GM13977 (cell line): ENCODE results near the gene ARL15.

Source experiments
- DNase-seq: peaks from one replicate; pipeline ENCODE4 v3.0.0; 2012; ENCODE audit warnings: low spot score
- in situ Hi-C: fragments of 300-500 bp; cut with MboI; formaldehyde crosslinking; loops from one replicate; pipeline ENCODE4 v1.12.0; 2022; ENCODE audit warnings: low sequenced_read_pairs, low pct_unique_long_range_greater_than_20kb, mixed read lengths, inconsistent platforms; ENCODE audit not compliant: unreplicated experiment
- TF ChIP-seq, protein P1 (sequence below): IDR thresholded peaks from 2 replicates; pipeline ENCODE4 v1.5.1; 2012; ENCODE audit warnings: mild to moderate bottlenecking, control low read depth; ENCODE audit not compliant: insufficient read depth; ENCODE audit errors: extremely low read depth, missing control alignments

The ARL15 gene

DNA sequence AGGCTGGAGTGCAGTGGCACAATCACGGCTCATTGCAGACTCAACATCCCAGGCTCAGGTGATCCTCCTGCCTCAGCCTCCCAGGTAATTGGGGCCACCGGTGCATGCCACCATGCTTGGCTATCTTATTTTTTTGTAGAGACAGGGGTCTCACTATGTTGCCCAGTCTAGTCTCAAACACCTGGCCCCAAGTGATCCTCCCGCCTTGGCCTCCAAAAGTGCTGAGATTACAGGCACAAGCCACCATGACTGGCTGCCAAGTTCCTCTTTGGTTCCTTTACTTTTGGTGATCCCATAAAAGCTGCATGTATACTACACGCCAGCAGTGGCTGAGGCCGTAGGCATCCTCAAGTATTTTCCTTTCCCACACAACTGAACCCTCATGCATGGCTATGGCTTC lies 11.4 kb downstream of the ARL15 start:
- DNase-seq: no peak
- in situ Hi-C loops: no loop called here
- TF ChIP-seq, protein P1, sequence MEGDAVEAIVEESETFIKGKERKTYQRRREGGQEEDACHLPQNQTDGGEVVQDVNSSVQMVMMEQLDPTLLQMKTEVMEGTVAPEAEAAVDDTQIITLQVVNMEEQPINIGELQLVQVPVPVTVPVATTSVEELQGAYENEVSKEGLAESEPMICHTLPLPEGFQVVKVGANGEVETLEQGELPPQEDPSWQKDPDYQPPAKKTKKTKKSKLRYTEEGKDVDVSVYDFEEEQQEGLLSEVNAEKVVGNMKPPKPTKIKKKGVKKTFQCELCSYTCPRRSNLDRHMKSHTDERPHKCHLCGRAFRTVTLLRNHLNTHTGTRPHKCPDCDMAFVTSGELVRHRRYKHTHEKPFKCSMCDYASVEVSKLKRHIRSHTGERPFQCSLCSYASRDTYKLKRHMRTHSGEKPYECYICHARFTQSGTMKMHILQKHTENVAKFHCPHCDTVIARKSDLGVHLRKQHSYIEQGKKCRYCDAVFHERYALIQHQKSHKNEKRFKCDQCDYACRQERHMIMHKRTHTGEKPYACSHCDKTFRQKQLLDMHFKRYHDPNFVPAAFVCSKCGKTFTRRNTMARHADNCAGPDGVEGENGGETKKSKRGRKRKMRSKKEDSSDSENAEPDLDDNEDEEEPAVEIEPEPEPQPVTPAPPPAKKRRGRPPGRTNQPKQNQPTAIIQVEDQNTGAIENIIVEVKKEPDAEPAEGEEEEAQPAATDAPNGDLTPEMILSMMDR: no peak

DNA sequence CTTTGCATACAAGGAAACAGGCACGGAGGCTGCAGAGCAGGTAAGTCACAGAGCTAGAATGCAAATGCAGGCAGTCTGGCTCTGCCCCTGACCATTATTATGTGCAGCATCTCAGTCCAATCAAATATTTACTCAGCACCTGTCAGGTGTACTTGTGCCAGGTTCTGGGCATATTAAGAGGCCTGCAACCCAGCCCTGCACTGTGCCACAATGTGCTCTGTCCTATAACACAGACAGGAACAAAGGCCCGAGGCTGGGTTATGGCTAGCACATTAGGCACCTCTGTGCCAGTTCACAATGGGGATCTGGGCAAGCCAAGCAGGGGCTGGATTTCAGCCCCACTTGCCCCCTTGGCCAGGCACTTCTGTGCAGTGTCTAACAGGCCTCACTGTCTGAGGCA lies 14.0 kb downstream of the ARL15 start:
- TF ChIP-seq, protein P1: no peak
- in situ Hi-C loops: no loop called here
- DNase-seq: no peak

DNA sequence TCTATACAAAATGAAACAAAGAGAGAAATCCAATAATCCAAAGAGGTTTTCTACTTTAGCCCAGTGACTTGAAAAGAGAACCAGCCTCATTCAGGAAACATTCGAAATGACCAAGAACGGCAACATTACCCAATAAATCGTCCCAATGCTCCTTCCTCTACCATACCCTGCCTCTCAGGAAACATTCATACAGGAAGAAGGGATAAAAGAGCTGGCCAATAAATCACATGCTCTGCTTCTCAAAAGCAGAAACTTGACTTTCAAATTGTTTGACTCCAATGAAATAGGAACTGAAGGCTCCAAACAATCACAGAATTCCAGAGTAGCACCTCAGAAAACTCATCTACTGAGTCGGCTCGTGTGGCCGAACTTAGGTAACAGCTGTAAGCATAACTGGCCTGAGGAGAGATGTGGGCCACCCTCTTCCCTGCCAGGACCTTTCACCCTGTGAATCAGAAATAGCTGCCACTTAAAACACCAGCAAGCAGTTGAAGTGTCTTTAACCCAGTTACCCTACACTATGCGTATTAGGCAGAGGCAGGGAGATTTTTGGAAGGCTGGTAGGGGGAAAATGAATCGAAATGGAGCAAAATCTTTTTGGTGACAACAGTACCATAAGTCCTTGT lies 14.6 kb downstream of the ARL15 start:
- TF ChIP-seq, protein P1: no peak
- DNase-seq: no peak
- in situ Hi-C loops: no loop called here

DNA sequence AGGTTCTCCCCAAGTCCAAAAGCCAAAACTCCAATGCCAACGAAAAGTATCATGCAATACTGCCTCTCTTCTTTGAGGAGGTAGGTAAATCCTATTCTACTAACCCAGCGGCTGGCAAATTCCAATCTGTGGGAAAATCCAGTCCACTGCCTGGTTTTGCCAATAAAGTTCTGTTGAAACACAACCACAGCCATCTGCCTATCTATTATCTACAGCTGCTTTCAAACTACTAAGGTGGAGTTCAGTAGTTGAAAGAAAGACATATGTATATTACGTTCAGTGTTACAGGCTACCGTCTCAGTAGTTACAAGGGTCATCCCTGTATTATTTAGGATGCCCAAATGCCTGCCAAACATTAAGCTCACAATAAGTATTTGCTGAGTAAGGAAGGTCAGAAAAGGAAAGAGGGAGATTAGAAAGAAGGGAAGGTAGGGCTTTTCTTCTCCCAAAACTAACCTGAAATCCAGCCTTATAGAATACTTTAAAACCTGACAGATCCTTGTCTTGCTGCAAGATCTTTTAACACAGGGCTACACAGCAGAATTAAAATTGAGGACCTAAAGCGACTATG lies 16.2 kb downstream of the ARL15 start:
- in situ Hi-C loops: no loop called here
- TF ChIP-seq, protein P1: no peak
- DNase-seq: no peak

DNA sequence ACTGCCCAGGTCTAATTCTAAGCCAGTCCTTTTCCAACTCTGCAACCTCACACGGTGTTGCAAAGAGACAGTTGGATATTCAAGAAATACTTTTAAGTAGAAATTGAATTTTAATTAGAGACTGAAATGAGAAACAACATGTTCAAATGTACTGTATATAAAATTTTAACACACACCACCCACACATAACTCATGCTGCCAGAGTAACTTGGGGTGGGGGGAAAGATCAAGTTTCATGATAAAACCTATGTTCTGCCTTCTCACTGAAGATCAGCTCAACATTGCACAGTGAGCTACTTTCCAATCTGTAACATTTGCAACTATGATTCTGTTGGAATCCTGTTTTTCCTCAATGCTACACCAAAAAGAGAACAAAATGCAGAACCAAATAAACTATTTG lies 17.5 kb downstream of the ARL15 start:
- TF ChIP-seq, protein P1: no peak
- in situ Hi-C loops: no loop called here
- no peak for DNase-seq

DNA sequence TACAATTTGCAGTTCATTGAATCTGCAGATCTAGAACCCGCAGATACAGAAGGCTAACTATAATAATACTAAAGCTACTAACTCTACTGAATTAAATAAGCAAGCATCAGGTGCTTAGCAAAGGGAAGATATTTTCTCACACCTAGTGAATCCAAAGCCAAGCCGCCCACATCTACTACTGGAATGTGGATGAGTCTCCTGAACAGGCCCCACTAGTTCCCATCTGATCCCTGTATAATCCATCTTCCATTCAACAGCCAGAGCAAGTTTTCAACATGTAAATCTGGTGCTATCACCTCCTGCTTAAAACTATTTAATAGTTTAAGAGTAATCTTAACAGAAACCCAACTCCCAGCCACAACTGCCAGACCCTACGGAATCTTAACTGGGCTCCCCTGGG lies 18.9 kb downstream of the ARL15 start:
- TF ChIP-seq, protein P1: no peak
- in situ Hi-C loops: no loop called here
- no peak for DNase-seq
